ENCODE measurements around the gene LIN37.

LIN37 gene

DNA sequence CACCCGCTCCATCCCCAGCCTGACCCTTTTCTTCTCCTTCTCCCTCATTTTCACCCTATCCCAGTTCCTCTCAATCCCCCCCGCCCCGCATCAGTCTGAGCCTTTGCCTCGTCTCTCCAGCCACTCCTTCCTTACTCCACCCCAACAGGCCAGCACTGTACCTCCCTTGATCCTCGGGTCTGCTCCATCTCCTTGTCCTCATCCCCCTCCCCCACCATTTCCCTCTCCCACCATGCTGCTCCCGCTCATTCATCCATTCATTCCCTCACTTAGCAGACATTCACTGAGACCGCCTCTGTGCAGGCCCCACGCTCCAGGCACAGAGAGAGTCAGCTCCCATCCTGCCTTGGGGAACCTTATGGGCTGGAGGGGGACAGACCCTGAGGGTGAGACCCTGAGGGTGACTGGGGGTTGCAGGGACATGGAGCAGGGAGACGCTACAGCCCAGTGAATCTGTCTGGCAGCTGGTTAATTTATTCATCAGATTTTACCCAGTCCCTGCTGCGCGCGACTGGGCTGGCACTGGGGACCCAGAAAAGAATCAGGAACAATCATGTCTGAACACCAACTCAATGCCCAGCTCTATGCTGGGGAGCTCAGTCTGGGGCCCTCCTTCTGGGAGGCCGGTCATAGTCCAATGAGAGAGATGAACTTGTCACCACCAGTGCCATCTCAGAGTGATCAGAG lies 27.9 kb downstream of the LIN37 start:
- no peak for DNase-seq

GRCh38 chr19:35777086-35777841 lies 28.9 kb downstream of the LIN37 start:
- no peak for DNase-seq

GRCh38 chr19:35777961-35778360 lies 29.6 kb downstream of the LIN37 start:
- no peak for DNase-seq

DNA sequence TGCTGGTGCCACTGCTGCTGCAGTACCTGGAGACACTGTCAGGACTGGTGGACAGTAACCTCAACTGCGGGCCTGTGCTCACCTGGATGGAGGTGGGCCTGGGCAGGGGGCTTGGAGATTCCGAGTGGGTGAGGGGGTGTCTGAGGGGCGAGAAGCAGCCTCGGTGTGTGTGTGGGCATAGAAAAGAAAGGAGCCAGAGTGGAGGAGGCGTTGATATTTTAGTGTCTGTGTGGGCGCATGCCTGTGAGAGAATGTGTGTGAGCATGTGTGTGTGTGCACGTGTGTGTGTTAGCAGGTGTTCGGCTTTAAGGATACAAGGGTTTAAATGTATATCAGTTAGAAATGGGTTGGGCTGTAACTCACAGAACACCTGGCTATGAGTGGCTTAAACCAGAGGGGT lies 30.7 kb downstream of the LIN37 start:
- no peak for DNase-seq

DNA sequence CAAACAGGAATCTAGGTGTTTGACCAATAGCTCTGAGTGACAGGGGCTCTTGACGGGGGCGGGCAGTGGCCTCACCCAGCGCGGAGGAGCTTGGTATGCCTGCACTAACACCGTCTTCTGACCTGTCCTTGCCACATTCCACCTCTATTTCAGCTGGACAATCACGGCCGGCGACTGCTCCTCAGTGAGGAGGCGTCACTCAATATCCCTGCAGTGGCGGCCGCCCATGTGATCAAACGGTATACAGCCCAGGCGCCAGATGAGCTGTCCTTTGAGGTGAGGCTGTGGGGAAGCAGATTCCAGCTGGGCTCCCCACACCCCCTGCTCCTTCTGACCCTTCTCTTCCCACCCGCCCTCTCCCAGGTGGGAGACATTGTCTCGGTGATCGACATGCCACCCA lies 31.7 kb downstream of the LIN37 start:
- DNase-seq, result no peak

GRCh38 chr19:35780717-35781116 lies 32.3 kb downstream of the LIN37 start:
- DNase-seq, result no peak

DNA sequence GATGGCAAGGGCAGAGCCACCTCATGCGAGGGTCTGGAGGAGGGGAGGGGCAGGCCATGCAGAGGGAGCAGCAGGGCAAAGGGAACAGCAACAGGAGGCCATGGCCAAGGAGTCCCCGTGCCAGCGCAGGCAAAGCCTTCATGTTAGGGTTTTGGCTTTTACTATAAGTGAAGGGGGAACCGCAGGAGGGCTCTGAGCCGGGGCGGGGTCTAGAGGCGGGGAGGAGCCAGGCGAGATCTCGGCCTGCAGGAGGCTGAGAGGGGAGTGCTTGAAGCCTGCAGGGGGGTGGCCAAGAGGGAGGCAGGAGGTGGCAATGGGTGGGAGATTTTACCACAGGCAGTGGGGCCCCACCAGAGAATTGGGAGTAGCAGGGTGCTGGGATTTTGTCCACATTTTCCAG lies 33.3 kb downstream of the LIN37 start:
- no peak for DNase-seq

DNA sequence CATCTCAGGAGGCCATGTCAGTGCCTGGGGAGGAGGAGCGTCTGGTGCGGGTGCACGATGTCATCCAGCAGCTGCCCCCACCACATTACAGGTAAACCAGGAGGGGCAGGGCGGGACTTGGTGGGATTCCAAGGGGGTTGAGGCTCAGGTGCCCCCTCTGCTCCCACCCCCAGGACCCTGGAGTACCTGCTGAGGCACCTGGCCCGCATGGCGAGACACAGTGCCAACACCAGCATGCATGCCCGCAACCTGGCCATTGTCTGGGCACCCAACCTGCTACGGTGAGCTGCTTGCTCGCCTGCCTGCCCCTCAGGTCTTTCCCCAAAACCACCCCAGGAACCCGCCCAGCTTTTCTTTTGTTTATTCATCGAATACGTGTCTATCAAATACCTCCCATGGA lies 34.2 kb downstream of the LIN37 start:
- no peak for DNase-seq

- no peak for DNase-seq
These were observed 35.4 kb downstream of the LIN37 start for GRCh38 chr19:35783469-35784434.

GRCh38 chr19:35784503-35785338 lies 36.3 kb downstream of the LIN37 start:
- DNase-seq, result no peak

GRCh38 chr19:35785339-35785627 lies 36.9 kb downstream of the LIN37 start:
- DNase-seq, result no peak

- DNase-seq, result no peak
These were observed 38.2 kb downstream of the LIN37 start for GRCh38 chr19:35786299-35787160.

- no peak for DNase-seq
These were observed 38.9 kb downstream of the LIN37 start for GRCh38 chr19:35787227-35787799.

DNA sequence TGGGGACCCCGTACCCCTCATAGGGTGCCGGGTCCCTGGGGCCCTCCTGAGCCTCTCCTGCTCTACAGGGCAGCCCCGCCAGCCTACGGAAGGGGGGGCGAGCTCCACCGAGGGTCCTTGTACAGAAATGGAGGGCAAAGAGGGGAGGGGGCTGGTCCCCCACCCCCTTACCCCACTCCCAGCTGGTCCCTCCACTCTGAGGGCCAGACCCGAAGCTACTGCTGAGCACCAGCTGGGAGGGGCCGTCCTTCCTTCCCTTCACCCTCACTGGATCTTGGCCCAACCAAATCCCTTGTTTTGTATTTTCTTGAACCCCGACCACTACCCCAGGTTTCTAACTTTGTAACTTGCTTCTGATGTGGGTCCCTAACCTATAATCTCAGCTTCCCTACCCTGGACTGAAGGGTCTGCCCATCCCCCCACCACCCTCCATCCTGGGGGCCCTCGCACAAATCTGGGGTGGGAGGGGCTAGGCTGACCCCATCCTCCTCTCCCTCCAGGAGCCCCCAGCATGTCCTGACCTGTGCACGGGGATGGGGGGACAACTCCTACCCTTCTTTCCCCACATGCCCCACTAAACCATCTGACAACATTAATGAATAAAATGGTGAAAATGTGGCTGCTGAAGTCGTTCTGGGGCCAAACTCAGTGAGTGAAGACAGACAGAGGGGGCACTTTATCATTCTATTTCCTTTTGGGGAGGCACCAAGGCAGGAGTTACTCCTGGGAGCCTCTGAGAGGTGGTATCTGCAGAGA lies 40.0 kb downstream of the LIN37 start:
- no peak for DNase-seq

DNA sequence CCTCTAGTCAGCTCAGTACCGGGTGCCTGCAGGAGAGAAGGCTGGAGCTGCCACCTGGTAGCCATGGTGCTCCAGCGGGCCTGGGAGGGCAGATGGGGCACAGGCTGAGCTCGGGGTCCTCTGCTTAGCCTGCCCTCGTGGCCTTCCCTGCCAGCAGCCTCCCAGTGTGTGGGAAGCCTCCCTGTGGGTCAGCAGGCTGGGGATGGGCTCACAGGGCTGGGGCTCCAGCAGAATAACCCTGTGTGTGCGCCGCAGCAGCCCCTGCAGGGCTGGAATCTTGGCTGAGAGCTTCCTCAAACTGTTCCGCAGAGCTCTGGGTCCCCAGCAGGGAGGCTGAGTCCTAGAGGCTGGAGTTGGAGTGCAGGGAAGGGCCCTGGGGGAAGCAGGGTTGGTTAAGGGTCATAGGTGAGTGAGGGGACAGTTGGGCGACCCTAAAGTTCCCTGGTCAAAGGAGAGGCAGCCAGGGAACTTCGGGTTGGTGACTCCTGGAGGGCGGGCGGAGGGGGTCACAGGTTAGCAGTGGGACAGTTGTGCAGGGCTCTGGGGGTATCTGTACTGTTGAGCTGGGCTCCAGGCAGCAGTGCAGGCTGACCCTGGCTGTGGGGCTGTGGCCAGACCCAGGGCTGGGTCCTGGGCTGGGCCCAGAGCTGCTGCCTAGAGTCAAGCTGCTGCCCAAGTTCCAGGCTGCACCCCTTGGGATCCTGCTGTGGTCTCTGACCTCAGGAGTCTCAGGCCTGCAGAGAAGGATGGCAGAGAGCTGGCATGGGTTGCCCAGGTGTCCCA lies 41.0 kb downstream of the LIN37 start:
- no peak for DNase-seq

GRCh38 chr19:35789978-35790944 lies 41.9 kb downstream of the LIN37 start:
- no peak for DNase-seq

DNA sequence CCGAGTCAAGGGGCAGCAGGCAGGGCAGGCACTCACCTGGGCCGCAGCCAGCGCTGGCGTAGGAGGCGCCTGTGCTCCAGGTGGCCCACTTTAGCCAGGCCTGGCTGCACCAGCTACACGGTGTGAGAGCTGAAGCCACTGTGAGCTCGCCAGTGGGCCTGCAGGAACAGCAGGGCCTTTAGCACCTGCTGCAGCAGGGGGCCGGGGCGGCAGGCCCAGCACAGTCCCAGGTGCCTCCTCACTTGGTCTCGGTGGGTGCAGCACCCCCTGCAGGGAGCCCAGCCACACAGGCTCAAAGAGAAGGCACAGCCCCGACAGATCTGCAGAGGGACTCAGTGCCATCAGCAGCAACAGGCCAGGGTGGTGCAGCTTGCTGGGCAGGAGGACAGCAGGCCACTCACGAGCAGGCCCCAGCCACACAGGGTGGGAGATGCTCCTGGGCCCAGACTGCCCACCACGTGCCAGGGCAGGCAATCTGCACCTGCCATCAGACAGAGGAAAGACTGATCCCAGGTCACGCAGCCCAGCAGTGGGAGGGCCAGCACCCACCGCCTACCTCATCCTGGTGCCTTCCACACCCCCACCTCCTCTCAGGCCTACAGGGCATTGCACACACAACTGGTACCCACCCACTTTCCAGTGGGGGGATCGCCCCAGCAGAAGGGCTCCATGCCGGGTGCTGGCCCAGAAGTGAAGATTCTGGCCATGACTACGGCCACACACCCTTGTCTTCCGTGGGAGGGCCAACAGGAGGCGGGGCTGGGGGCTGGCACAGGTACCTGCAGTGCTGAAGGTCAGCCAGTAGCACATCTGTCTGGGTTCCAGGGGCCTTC lies 42.8 kb downstream of the LIN37 start:
- DNase-seq, result peak; percentile 54

All from NCI-H510A treated with DMSO at 0.1 percent for 48 hours (cell line).